Spleen (tissue), 11 donors: ENCODE measurements around the gene AP4E1. TPM values are rescaled to one million over a fixed set of nuclear protein-coding genes. Genes with fewer than 3 reads are reported as not detected.

Experiments
- DNase-seq: peaks from one replicate; pipeline ENCODE4 v3.0.0-alpha.2; 2020
- H3K27ac ChIP-seq, 8 donors: fragments of 200-600 bp; sonication (generic) in 7 of 8; 1 replicate in 4 of 8; 2 replicates in 4 of 8; pipeline versions ENCODE4 v1.5.0 to v1.8.0; 2016 to 2021; ENCODE audit warnings: inconsistent platforms in 4 of 8, mild to moderate bottlenecking in 4 of 8, moderate library complexity in 1 of 8
- H3K27me3 ChIP-seq, 7 donors: fragments of 200-600 bp; sonication (generic) in 6 of 7; replicated peaks in 1 of 7; 1 replicate in 4 of 7; 2 replicates in 3 of 7; pipeline versions ENCODE4 v1.5.0 to v1.8.0; 2016 to 2021; ENCODE audit warnings: inconsistent platforms in 3 of 7, mild to moderate bottlenecking in 1 of 7
- H3K36me3 ChIP-seq, 6 donors: fragments of 200-600 bp; sonication (generic) in 5 of 6; 1 replicate in 4 of 6; 2 replicates in 2 of 6; pipeline versions ENCODE4 v1.5.0 to v1.8.0; 2016 to 2021; ENCODE audit warnings: inconsistent platforms in 2 of 6
- H3K4me1 ChIP-seq, 6 donors: fragments of 200-600 bp; sonication (generic) in 5 of 6; 1 replicate in 3 of 6; 2 replicates in 3 of 6; pipeline versions ENCODE4 v1.5.0 to v1.8.0; 2016 to 2021; ENCODE audit warnings: inconsistent platforms in 3 of 6
- H3K4me3 ChIP-seq, 8 donors: fragments of 200-600 bp; sonication (generic) in 7 of 8; 1 replicate in 4 of 8; 2 replicates in 4 of 8; pipeline versions ENCODE4 v1.5.0 to v1.8.0; 2016 to 2021; ENCODE audit warnings: inconsistent platforms in 4 of 8, mild to moderate bottlenecking in 4 of 8, moderate library complexity in 2 of 8
- H3K9me3 ChIP-seq, 8 donors: fragments of 200-600 bp; sonication (generic) in 7 of 8; 1 replicate in 4 of 8; 2 replicates in 4 of 8; pipeline versions ENCODE4 v1.5.0 to v1.8.0; 2016 to 2021; ENCODE audit warnings: inconsistent platforms in 4 of 8
- CTCF ChIP-seq, 11 experiments: fragments of 200-600 bp in 7 of 11; fragments of 450-650 bp in 4 of 11; sonication (generic) in 4 of 11; IDR thresholded peaks in 8 of 11; conservative IDR thresholded peaks in 3 of 11; 1 replicate in 7 of 11; 2 replicates in 4 of 11; pipeline versions ENCODE4 v1.4.0 to v1.8.0; 2016 to 2021; ENCODE audit warnings: antibody characterized with exemption in 11 of 11, inconsistent platforms in 4 of 11, mild to moderate bottlenecking in 1 of 11
- POLR2A ChIP-seq, 3 donors: fragments of 450-650 bp; IDR thresholded peaks; one replicate each; pipeline ENCODE4 v1.5.1; 2017; ENCODE audit warnings: antibody characterized with exemption in 3 of 3, mild to moderate bottlenecking in 1 of 3
- POLR2AphosphoS5 ChIP-seq, 3 donors: sonication (generic); formaldehyde crosslinking; IDR thresholded peaks; one replicate each; pipeline ENCODE4 v1.5.1; 2017; ENCODE audit warnings: antibody characterized with exemption in 3 of 3
- WGBS, 5 donors: extraction: QIAGEN DNeasy Blood & Tissue Kit in 3 of 5; methylation state at CpG; one replicate each; pipeline versions ENCODE4 v1.1.5 to v1.1.7; 2013 to 2018; 5-methylcytosine and 5-hydroxymethylcytosine counted together
- intact Hi-C: fragments of 100-400 bp; cut with DNase I; formaldehyde crosslinking; loops from one replicate; pipeline ENCODE4 v1.15.0; 2023; ENCODE audit warnings: low total_unique reads
- polyA plus RNA-seq, 3 donors: library from polyadenylated mRNA; stranded (reverse); fragments of 200-250 nt; gene quantifications; one replicate each; pipeline ENCODE4 v1.2.1, GENCODE V29; 2013
- total RNA-seq, 7 donors: library from RNA; depleted of rRNA in 3 of 7; stranded (reverse); fragments of >200 nt in 3 of 7; fragmentation: NEBNext Ultra II Directional in 4 of 7; extraction: Animal tissue kit (Norgen Biotek cat#: 25700) in 4 of 7; gene quantifications; one replicate each; pipeline versions ENCODE4 v1.1.0 to v1.2.1, GENCODE V29; 2016 to 2021
- donor health status: healthy with polysubstance abuse.
- donor health status: DM: no; HTN: no; CAD: no; lungs with moderate emphysema.
- donor health status: DM: no; HTN: no; CAD: no.
- donor health status: Bipolar disorder and iron deficiency.
- donor health status: healthy.
- donor health status: DM: no; HTN: no; CAD: no.
- donor health status: DM: yes; HTN: yes; CAD: no.

The AP4E1 gene
- total and polyA plus RNA-seq, 10 donors = 2.1 to 17.4 (median 13.3) TPM

GRCh38 chr15:50938525-50938924, 30.0 kb downstream of the AP4E1 start:
- H3K36me3 ChIP-seq = peaks cover 2 to 84% (median 28%) of the 10 kb centered on the region in 6 donors
- intact Hi-C loops = loop anchor here (5.0 to 10.0 kb wide), 2 partner anchors 56 to 284 kb away; no protein-coding TSS in a partner anchor
- H3K27ac ChIP-seq = no peak overlapping the region
- no peaks in the 10 kb centered on the region for H3K4me1 ChIP-seq
- no peak for DNase-seq
- TF ChIP-seq POLR2A (IDR thresholded peaks at IDR 0.05) = no peak
- no peak for TF ChIP-seq POLR2AphosphoS5 (IDR thresholded peaks at IDR 0.05)
- H3K27me3 ChIP-seq = no peaks in the 10 kb centered on the region
- WGBS, 5 donors = 84 to 100% (median 98%) methylated on average over 4 of the region's 4 CpGs
- no peak overlapping the region for H3K4me3 ChIP-seq
- no peaks in the 10 kb centered on the region for H3K9me3 ChIP-seq

DNA sequence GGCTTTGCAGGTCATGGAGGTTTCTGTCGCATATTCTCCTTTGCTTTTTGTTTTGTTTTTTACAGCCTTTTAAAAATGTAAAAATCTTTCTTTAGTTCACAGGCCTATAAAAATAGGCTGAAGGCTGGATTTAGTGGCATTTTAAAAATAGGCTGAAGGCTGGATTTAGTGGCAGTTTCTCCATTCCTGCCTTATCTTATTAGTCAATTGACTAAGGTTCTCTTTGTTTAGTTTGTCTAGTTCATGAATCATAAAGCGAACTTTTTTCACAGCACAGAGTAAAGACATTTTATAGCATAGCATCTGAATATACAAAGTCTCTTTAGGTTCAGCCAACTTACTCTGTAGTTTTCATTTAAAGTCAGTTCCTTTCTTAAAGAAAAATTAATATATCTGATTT, 31.4 kb downstream of the AP4E1 start:
- 93 to 97% (median 95%) methylated on average over 2 of the region's 2 CpGs for WGBS, 5 donors

DNA sequence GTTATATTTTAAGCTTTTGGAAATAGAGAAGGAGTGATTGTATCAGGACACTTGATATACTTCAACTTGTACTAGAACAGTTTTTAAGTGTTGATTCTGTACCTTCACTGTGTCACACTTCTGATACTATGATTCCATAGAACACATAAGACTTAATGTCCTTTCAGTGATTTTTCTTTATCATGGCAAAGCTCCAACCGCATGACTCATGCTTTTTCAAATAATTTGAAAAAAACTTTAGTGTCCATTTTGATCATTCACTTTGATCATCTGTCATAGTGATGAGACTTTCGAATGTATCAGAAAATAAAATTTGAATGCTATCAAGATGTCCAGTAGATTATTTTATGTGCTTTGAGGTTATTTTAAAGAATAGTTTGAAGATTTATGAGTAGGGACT, 32.0 kb downstream of the AP4E1 start:
- H3K9me3 ChIP-seq = no peaks in the 10 kb centered on the region
- H3K27ac ChIP-seq = no peak overlapping the region
- DNase-seq = no peak
- no peaks in the 10 kb centered on the region for H3K27me3 ChIP-seq
- 93 to 100% (median 97%) methylated on average over 2 of the region's 2 CpGs for WGBS, 5 donors
- no peaks in the 10 kb centered on the region for H3K4me1 ChIP-seq
- intact Hi-C loops = no loop called here
- H3K36me3 ChIP-seq = peaks cover 0 to 88% (median 43%) of the 10 kb centered on the region in 6 donors
- TF ChIP-seq POLR2AphosphoS5 (IDR thresholded peaks at IDR 0.05) (no peak), CTCF (IDR thresholded peaks at IDR 0.05 in 8 of 11, conservative IDR thresholded peaks at IDR 0.05 in 3 of 11) (no peak), POLR2A (IDR thresholded peaks at IDR 0.05) (no peak)
- H3K4me3 ChIP-seq = no peak overlapping the region

More for the DNA sequence above, 31.4 kb downstream of the AP4E1 start:
- H3K9me3 ChIP-seq = no peaks in the 10 kb centered on the region
- H3K4me3 ChIP-seq = no peak overlapping the region
- H3K27ac ChIP-seq = no peak overlapping the region
- intact Hi-C loops = loop anchor here (5.0 to 10.0 kb wide), 2 partner anchors 55 to 282 kb away; no protein-coding TSS in a partner anchor
- H3K36me3 ChIP-seq = peaks cover 2 to 88% (median 41%) of the 10 kb centered on the region in 6 donors
- no peak for DNase-seq
- no peaks in the 10 kb centered on the region for H3K27me3 ChIP-seq
- H3K4me1 ChIP-seq = no peaks in the 10 kb centered on the region
- no peak for TF ChIP-seq CTCF (IDR thresholded peaks at IDR 0.05 in 8 of 11, conservative IDR thresholded peaks at IDR 0.05 in 3 of 11)
- TF ChIP-seq POLR2AphosphoS5 (IDR thresholded peaks at IDR 0.05) = no peak
- TF ChIP-seq POLR2A (IDR thresholded peaks at IDR 0.05) = no peak

DNA sequence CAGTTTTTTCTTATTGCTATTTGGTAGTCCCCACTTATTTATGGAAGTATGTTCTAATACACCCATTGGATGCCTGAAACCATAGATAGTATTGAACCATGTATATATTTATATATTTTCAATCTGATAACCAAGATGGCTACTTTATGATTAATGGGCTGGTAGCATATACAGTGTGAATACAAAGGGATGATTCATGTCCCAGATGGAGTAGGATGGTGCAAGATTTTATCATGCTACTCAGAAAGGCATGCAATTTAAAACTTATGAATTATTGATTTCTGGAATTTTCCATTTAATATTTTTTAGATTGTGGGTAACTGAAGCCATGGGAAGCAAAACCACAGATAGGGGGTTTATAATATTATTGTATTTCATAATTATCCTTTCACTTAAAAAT, 35.2 kb downstream of the AP4E1 start:
- no peaks in the 10 kb centered on the region for H3K9me3 ChIP-seq
- H3K27ac ChIP-seq = no peak overlapping the region
- H3K4me1 ChIP-seq = no peaks in the 10 kb centered on the region
- H3K36me3 ChIP-seq = peaks cover 0 to 88% (median 29%) of the 10 kb centered on the region in 6 donors
- H3K27me3 ChIP-seq = no peaks in the 10 kb centered on the region
- H3K4me3 ChIP-seq = no peak overlapping the region
- TF ChIP-seq POLR2A (IDR thresholded peaks at IDR 0.05) (no peak), POLR2AphosphoS5 (IDR thresholded peaks at IDR 0.05) (no peak), CTCF (IDR thresholded peaks at IDR 0.05 in 8 of 11, conservative IDR thresholded peaks at IDR 0.05 in 3 of 11) (no peak)
- no peak for DNase-seq
- intact Hi-C loops = no loop called here

- Histone ChIP-seq H3K4me3 (no peak overlapping the region), H3K27ac (no peak overlapping the region), H3K36me3 (peaks cover 0 to 90% (median 30%) of the 10 kb centered on the region in 6 donors), H3K9me3 (no peaks in the 10 kb centered on the region), H3K4me1 (no peaks in the 10 kb centered on the region), H3K27me3 (no peaks in the 10 kb centered on the region)
- WGBS, 5 donors = 89 to 98% (median 96%) methylated on average over 3 of the region's 3 CpGs
- DNase-seq = no peak
- TF ChIP-seq POLR2AphosphoS5 (IDR thresholded peaks at IDR 0.05) (no peak), CTCF (IDR thresholded peaks at IDR 0.05 in 8 of 11, conservative IDR thresholded peaks at IDR 0.05 in 3 of 11) (no peak), POLR2A (IDR thresholded peaks at IDR 0.05) (no peak)
- intact Hi-C loops = no loop called here
Observed at GRCh38 chr15:50944672-50945071, 36.2 kb downstream of the AP4E1 start.
